Neural progenitor cell (in vitro differentiated cells): ENCODE results near the gene FANCC. TPM values are rescaled to one million over a fixed set of nuclear protein-coding genes. Genes with fewer than 3 reads are reported as not detected.

Experiments
- DNase-seq: peaks from one replicate; pipeline ENCODE4 v3.0.0-alpha.2; 2016; ENCODE audit warnings: low spot score
- H2AFZ ChIP-seq: fragments of 200-600 bp; sonication (generic); replicated peaks from 2 replicates; pipeline ENCODE4 v1.6.1; 2016; ENCODE audit warnings: antibody characterized with exemption
- H3F3A ChIP-seq: fragments of 200-600 bp; sonication (generic); 2 replicates; pipeline ENCODE4 v1.6.1; 2016; ENCODE audit warnings: antibody characterized with exemption, low read depth
- H3K27ac ChIP-seq: fragments of 200-600 bp; sonication (generic); 2 replicates; pipeline ENCODE4 v1.5.1; 2016; ENCODE audit warnings: mild to moderate bottlenecking
- H3K27me3 ChIP-seq: fragments of 200-600 bp; sonication (generic); 2 replicates; pipeline ENCODE4 v1.6.1; 2016; ENCODE audit warnings: mild to moderate bottlenecking, moderate library complexity
- H3K36me3 ChIP-seq: fragments of 200-600 bp; sonication (generic); 2 replicates; pipeline ENCODE4 v1.5.1; 2016
- H3K4me1 ChIP-seq: fragments of 200-600 bp; sonication (generic); 2 replicates; pipeline ENCODE4 v1.6.1; 2016; ENCODE audit warnings: mixed run types
- H3K4me2 ChIP-seq: fragments of 200-600 bp; sonication (generic); 2 replicates; pipeline ENCODE4 v1.6.1; 2016
- H3K4me3 ChIP-seq: fragments of 200-600 bp; sonication (generic); 2 replicates; pipeline ENCODE4 v1.5.1; 2016
- H3K79me2 ChIP-seq: fragments of 200-600 bp; sonication (generic); 2 replicates; pipeline ENCODE4 v1.6.1; 2016; ENCODE audit warnings: low read depth
- H3K9ac ChIP-seq: fragments of 200-600 bp; sonication (generic); 2 replicates; pipeline ENCODE4 v1.6.1; 2016
- H3K9me3 ChIP-seq: fragments of 200-600 bp; sonication (generic); 2 replicates; pipeline ENCODE4 v1.5.1; 2016; ENCODE audit warnings: low read depth
- H4K20me1 ChIP-seq: fragments of 200-600 bp; sonication (generic); 2 replicates; pipeline ENCODE4 v1.6.1; 2016; ENCODE audit warnings: low read depth
- H3K27ac Mint-ChIP-seq: 3 replicates; pipeline ENCODE4 v1.8.0; 2021; ENCODE audit warnings: mixed read lengths
- H3K27me3 Mint-ChIP-seq: 2 replicates; pipeline ENCODE4 v1.8.0; 2022; ENCODE audit warnings: low read depth, mild to moderate bottlenecking, inconsistent platforms, moderate library complexity, mixed read lengths; ENCODE audit not compliant: insufficient read depth
- H3K36me3 Mint-ChIP-seq: 3 replicates; pipeline ENCODE4 v1.8.0; 2021; ENCODE audit warnings: mixed read lengths
- H3K4me1 Mint-ChIP-seq: 3 replicates; pipeline ENCODE4 v1.8.0; 2021; ENCODE audit warnings: mixed read lengths
- H3K4me3 Mint-ChIP-seq: 3 replicates; pipeline ENCODE4 v1.8.0; 2021; ENCODE audit warnings: mild to moderate bottlenecking, moderate library complexity, mixed read lengths
- H3K9me3 Mint-ChIP-seq: 3 replicates; pipeline ENCODE4 v1.8.0; 2020; ENCODE audit warnings: mixed read lengths
- CTCF ChIP-seq: fragments of 200-600 bp; sonication (generic); IDR thresholded peaks from 2 replicates; pipeline ENCODE4 v1.5.1; 2017; ENCODE audit warnings: antibody characterized with exemption, mild to moderate bottlenecking
- EZH2 ChIP-seq: fragments of 200-600 bp; sonication (generic); IDR thresholded peaks from 2 replicates; pipeline ENCODE4 v1.6.1; 2017; ENCODE audit warnings: antibody characterized with exemption, mild to moderate bottlenecking, moderate library complexity
- EZH2phosphoT487 ChIP-seq: fragments of 200-600 bp; sonication (generic); IDR thresholded peaks from 2 replicates; pipeline ENCODE4 v1.6.1; 2017; ENCODE audit warnings: antibody characterized with exemption
- total RNA-seq: library from RNA; depleted of rRNA; stranded (reverse); fragments of >200 nt; gene quantifications from 2 replicates; pipeline ENCODE4 v1.2.3, GENCODE V29; 2015; ENCODE audit warnings: low replicate concordance

The FANCC gene
- total RNA-seq, 1 donor from 2014 or later: 49.6 TPM

DNA sequence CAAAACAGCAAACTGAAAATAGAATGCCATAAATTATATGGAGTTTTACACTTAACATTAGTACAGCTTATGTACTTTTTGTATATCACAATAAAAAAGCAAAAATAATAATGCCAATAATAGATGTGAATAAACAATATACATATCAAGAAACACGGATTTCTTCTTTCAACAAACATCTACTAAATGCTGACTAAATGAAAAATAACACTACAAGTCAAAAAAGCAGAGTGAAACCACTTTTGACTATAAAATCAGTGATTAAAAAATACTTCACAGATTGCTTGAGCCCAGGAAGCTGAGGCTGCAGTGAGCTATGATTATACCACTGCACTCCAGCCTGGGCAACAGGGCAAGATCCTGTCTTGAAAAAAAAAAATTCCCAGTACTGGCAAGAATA is 32.2 kb downstream of the FANCC start:
- no peak for DNase-seq
- TF ChIP-seq EZH2phosphoT487 (no peak), CTCF (no peak), EZH2 (no peak)

DNA sequence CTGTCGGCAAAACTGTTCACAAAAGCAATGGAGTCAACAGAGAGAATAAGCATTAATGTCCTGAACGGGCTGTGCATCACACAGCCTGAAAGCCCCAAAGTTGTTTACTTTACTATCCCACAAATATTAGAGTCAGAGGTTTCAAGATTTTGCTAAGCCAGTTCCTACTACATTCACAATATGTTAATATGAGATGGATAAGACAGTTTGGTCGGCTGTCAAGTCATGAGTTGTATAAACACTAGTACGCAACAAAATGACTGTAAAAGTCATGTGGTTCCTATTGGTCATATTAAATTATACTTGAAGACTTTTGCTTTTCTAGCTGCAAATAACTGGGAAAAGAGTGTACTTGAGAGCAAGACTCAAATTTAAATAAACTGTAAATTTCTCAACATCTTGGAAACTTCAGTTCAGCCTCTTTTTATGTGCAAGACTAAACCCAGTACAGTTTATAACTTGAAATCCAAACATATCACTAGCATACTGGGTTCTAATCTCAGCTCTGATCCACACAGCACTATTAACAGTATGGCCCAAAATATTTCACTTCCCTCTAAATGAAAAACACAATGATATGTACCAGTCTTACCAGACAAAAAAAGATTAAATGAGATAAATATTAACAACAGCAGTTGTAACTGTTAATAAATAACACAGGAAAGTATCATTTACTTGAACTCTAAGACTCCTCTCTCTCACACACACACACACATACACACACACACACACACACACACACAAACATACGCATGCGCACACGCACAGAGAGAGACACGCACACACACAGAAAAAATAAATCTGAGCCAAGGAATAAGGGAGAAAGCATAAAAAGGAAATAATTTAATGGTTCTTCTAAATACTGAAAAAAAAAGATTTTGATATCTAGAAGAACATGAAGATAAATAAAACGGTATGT is 33.1 kb downstream of the FANCC start:
- H3F3A ChIP-seq: no peaks in the 10 kb centered on the region
- H3K4me1 ChIP-seq: no peaks in the 10 kb centered on the region
- no peak for DNase-seq
- H3K27me3 ChIP-seq: no peaks in the 10 kb centered on the region
- H3K27ac Mint-ChIP-seq: no peak overlapping the region
- no peaks in the 10 kb centered on the region for H3K27me3 Mint-ChIP-seq
- TF ChIP-seq CTCF (no peak), EZH2phosphoT487 (no peak), EZH2 (no peak)
- H3K9me3 ChIP-seq: no peaks in the 10 kb centered on the region
- no peak overlapping the region for H3K4me3 ChIP-seq
- H3K36me3 ChIP-seq: no peaks in the 10 kb centered on the region
- no peak overlapping the region for H3K9ac ChIP-seq
- no peak overlapping the region for H3K27ac ChIP-seq
- H2AFZ ChIP-seq: no peak overlapping the region
- no peaks in the 10 kb centered on the region for H3K4me1 Mint-ChIP-seq
- no peak overlapping the region for H3K4me2 ChIP-seq
- no peaks in the 10 kb centered on the region for H3K36me3 Mint-ChIP-seq
- no peaks in the 10 kb centered on the region for H4K20me1 ChIP-seq
- H3K4me3 Mint-ChIP-seq: no peak overlapping the region
- H3K79me2 ChIP-seq: peaks cover 28% of the 10 kb centered on the region
- peaks cover 13% of the 10 kb centered on the region for H3K9me3 Mint-ChIP-seq

More for the DNA sequence above, 32.2 kb downstream of the FANCC start:
- Histone ChIP-seq H3K4me3 (no peak overlapping the region), H3K4me2 (no peak overlapping the region), H3K27ac (no peak overlapping the region), H3K9me3 (no peaks in the 10 kb centered on the region), H3K4me1 (no peaks in the 10 kb centered on the region), H3K79me2 (peaks cover 21% of the 10 kb centered on the region), H3F3A (no peaks in the 10 kb centered on the region), H4K20me1 (no peaks in the 10 kb centered on the region), H3K9ac (no peak overlapping the region), H3K27me3 (no peaks in the 10 kb centered on the region), H3K36me3 (no peaks in the 10 kb centered on the region), H2AFZ (no peak overlapping the region)
- H3K27ac Mint-ChIP-seq: no peak overlapping the region
- H3K36me3 Mint-ChIP-seq: no peaks in the 10 kb centered on the region
- H3K9me3 Mint-ChIP-seq: peaks cover 7% of the 10 kb centered on the region
- no peak overlapping the region for H3K4me3 Mint-ChIP-seq
- no peaks in the 10 kb centered on the region for H3K27me3 Mint-ChIP-seq
- H3K4me1 Mint-ChIP-seq: no peaks in the 10 kb centered on the region

GRCh38 chr9:95283673-95284072 is 33.8 kb downstream of the FANCC start:
- Histone ChIP-seq H4K20me1 (no peaks in the 10 kb centered on the region), H3F3A (no peaks in the 10 kb centered on the region), H3K4me1 (no peaks in the 10 kb centered on the region), H3K9ac (no peak overlapping the region), H3K9me3 (no peaks in the 10 kb centered on the region), H3K36me3 (no peaks in the 10 kb centered on the region), H2AFZ (no peak overlapping the region), H3K79me2 (peaks cover 34% of the 10 kb centered on the region), H3K27me3 (no peaks in the 10 kb centered on the region), H3K4me2 (no peak overlapping the region), H3K4me3 (no peak overlapping the region), H3K27ac (no peak overlapping the region)
- DNase-seq: no peak
- Mint-ChIP-seq H3K4me1 (no peaks in the 10 kb centered on the region), H3K4me3 (no peak overlapping the region), H3K27me3 (no peaks in the 10 kb centered on the region), H3K36me3 (no peaks in the 10 kb centered on the region), H3K27ac (no peak overlapping the region), H3K9me3 (peaks cover 18% of the 10 kb centered on the region)
- TF ChIP-seq EZH2: no peak
- TF ChIP-seq EZH2phosphoT487: no peak
- TF ChIP-seq CTCF: no peak
